ENCODE measurements around the gene EP300. TPM values are rescaled to one million over a fixed set of nuclear protein-coding genes. Genes with fewer than 3 reads are reported as not detected.
"Not testable (repeated sequence)": the region's sequence is repeated elsewhere in the genome, so short reads cannot be mapped to it uniquely, and the experiment has no call there.

EP300 gene
- polyA plus RNA-seq, 6 donors from 2014 or later = 17.0 to 41.3 (median 20.1) TPM

- Mint-ChIP-seq H3K36me3 (peaks cover 7 to 13% of the 10 kb centered on the region in 2 donors), H3K4me3 (no peak overlapping the region), H3K27ac (peak overlapping the region in 2 of 6 donors; percentile 15 to 21), H3K27me3 (no peaks in the 10 kb centered on the region), H3K9me3 (no peaks in the 10 kb centered on the region), H3K4me1 (no peaks in the 10 kb centered on the region)
- DNase-seq (no peak), ATAC-seq (ENCODE audit: low read depth in 2 of 2) (no peak)
Observed at GRCh38 chr22:41140365-41140957, 48.1 kb downstream of the EP300 start.

DNA sequence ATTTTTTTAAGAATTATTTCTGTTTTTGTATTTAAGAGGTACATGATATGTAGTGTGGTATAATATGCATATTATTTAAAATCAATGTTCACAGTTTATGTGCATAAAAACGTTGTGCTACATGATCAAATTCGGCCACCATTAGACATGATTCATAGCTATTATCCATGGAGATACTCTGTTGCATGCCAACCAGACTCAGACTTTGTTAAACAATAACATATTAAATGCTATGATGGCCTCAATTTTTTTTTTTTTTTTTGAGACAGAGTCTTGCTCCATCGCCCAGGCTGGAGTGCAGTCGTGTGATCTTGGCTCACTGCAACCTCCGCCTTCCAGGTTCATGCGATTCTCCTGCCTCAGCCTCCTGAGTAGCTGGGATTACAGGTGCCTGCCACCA lies 53.5 kb downstream of the EP300 start:
- peaks cover 23 to 24% of the 10 kb centered on the region in 2 donors for H3K36me3 Mint-ChIP-seq
- H3K4me3 Mint-ChIP-seq; DNase-seq; H3K4me1 Mint-ChIP-seq; ATAC-seq (ENCODE audit: low read depth in 2 of 2); H3K9me3 Mint-ChIP-seq; H3K27me3 Mint-ChIP-seq: not testable (repeated sequence)
- H3K27ac Mint-ChIP-seq = peak overlapping the region in 1 of 6 donors; percentile 16

- Mint-ChIP-seq H3K9me3 (no peaks in the 10 kb centered on the region), H3K27me3 (no peaks in the 10 kb centered on the region), H3K36me3 (peaks cover 24 to 25% of the 10 kb centered on the region in 2 donors), H3K27ac (peak overlapping the region in 2 of 6 donors; percentile 16 to 66), H3K4me1 (peaks cover 0 to 5% (median 0%) of the 10 kb centered on the region in 3 donors), H3K4me3 (no peak overlapping the region)
- ATAC-seq (ENCODE audit: low read depth in 2 of 2) (no peak), DNase-seq (no peak)
Observed at GRCh38 chr22:41146573-41146972, 54.2 kb downstream of the EP300 start.

GRCh38 chr22:41147722-41148121 lies 55.3 kb downstream of the EP300 start:
- Mint-ChIP-seq H3K27ac (peak overlapping the region in 2 of 6 donors; percentile 14 to 38), H3K4me3 (no peak overlapping the region), H3K9me3 (no peaks in the 10 kb centered on the region), H3K27me3 (no peaks in the 10 kb centered on the region), H3K36me3 (peaks cover 24 to 30% of the 10 kb centered on the region in 2 donors), H3K4me1 (peaks cover 0 to 5% (median 0%) of the 10 kb centered on the region in 3 donors)
- ATAC-seq (ENCODE audit: low read depth in 2 of 2) (no peak), DNase-seq (no peak)

DNA sequence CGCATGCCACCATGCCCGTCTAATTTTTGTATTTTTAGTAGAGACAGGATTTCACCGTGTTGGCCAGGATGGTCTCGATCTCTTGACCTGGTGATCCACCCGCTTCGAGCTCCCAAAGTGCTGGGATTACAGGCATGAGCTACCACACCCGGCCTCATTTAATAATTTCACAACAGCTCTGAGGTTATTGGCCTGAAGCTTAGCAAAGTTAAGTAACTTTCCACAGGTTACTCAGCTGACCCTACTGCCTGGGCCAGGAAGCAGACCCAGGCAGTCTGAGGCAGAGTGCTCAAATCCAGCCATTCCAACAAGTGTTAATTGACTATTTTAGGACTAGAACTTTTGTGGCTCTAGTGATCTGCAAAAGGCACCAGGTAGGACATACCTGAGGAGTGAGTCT lies 60.5 kb downstream of the EP300 start:
- no peak for ATAC-seq (ENCODE audit: low read depth in 2 of 2)
- H3K4me1 Mint-ChIP-seq = peaks cover 0 to 3% (median 0%) of the 10 kb centered on the region in 3 donors
- H3K27ac Mint-ChIP-seq = peak overlapping the region in 1 of 6 donors; percentile 72
- H3K4me3 Mint-ChIP-seq = no peak overlapping the region
- peaks cover 32 to 36% of the 10 kb centered on the region in 2 donors for H3K36me3 Mint-ChIP-seq
- no peaks in the 10 kb centered on the region for H3K9me3 Mint-ChIP-seq
- no peak for DNase-seq
- no peaks in the 10 kb centered on the region for H3K27me3 Mint-ChIP-seq

DNA sequence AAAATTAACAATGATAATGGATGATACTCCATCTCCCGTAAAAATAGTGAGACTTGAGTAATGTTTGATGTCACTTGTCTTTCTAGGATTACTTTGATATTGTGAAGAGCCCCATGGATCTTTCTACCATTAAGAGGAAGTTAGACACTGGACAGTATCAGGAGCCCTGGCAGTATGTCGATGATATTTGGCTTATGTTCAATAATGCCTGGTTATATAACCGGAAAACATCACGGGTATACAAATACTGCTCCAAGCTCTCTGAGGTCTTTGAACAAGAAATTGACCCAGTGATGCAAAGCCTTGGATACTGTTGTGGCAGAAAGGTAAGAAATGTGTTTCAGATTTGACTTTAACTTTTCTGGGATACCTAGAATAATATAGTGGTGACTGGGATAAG lies 64.7 kb downstream of the EP300 start:
- Mint-ChIP-seq H3K36me3 (peaks cover 17 to 23% of the 10 kb centered on the region in 2 donors), H3K27me3 (no peaks in the 10 kb centered on the region), H3K27ac (peak overlapping the region in 2 of 6 donors; percentile 7), H3K4me1 (peaks cover 0 to 3% (median 0%) of the 10 kb centered on the region in 3 donors), H3K4me3 (no peak overlapping the region), H3K9me3 (no peaks in the 10 kb centered on the region)
- ATAC-seq (ENCODE audit: low read depth in 2 of 2) (no peak), DNase-seq (no peak)

GRCh38 chr22:41169157-41169556 lies 76.8 kb downstream of the EP300 start:
- Mint-ChIP-seq H3K4me3 (no peak overlapping the region), H3K4me1 (no peaks in the 10 kb centered on the region), H3K36me3 (peaks cover 9 to 16% of the 10 kb centered on the region in 2 donors), H3K27me3 (no peaks in the 10 kb centered on the region), H3K27ac (peak overlapping the region in 4 of 6 donors; percentile 6 to 36 (median 27)), H3K9me3 (no peaks in the 10 kb centered on the region)
- ATAC-seq (ENCODE audit: low read depth in 2 of 2) (no peak), DNase-seq (no peak)

GRCh38 chr22:41171996-41172395 lies 79.6 kb downstream of the EP300 start:
- Mint-ChIP-seq H3K4me3 (no peak overlapping the region), H3K27me3 (no peaks in the 10 kb centered on the region), H3K4me1 (peaks cover 0 to 13% (median 4%) of the 10 kb centered on the region in 3 donors), H3K27ac (peak overlapping the region in 2 of 6 donors; percentile 21 to 69), H3K9me3 (no peaks in the 10 kb centered on the region), H3K36me3 (peaks cover 16% of the 10 kb centered on the region in 2 donors)
- no peak for ATAC-seq (ENCODE audit: low read depth in 2 of 2)
- DNase-seq = no peak

DNA sequence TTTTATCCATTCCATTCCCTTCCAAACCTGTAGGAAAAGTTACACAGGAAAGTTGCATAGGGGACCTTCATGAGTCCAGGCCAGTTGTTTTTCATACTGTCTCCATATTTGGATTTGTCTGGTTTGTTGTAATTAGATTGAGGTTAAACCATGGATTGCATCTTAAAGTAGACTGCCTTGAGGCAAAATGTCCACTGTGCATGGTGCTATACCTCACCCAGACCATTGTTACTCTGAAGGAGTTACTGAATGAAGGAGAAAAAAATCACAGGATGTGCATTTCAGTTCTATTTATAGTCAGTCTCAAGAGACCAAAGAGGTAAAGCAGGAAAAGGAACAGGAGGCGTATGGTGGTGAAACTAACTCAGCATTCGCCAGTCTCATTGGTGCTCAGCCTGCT lies 83.2 kb downstream of the EP300 start:
- H3K4me3 Mint-ChIP-seq = no peak overlapping the region
- DNase-seq (no peak), ATAC-seq (ENCODE audit: low read depth in 2 of 2) (no peak)
- H3K27ac Mint-ChIP-seq = peak overlapping the region in 3 of 6 donors; percentile 6 to 57 (median 53)
- peaks cover 5 to 26% (median 8%) of the 10 kb centered on the region in 3 donors for H3K4me1 Mint-ChIP-seq
- H3K36me3 Mint-ChIP-seq = peaks cover 6 to 20% of the 10 kb centered on the region in 2 donors
- H3K27me3 Mint-ChIP-seq = no peaks in the 10 kb centered on the region
- H3K9me3 Mint-ChIP-seq = no peaks in the 10 kb centered on the region

DNA sequence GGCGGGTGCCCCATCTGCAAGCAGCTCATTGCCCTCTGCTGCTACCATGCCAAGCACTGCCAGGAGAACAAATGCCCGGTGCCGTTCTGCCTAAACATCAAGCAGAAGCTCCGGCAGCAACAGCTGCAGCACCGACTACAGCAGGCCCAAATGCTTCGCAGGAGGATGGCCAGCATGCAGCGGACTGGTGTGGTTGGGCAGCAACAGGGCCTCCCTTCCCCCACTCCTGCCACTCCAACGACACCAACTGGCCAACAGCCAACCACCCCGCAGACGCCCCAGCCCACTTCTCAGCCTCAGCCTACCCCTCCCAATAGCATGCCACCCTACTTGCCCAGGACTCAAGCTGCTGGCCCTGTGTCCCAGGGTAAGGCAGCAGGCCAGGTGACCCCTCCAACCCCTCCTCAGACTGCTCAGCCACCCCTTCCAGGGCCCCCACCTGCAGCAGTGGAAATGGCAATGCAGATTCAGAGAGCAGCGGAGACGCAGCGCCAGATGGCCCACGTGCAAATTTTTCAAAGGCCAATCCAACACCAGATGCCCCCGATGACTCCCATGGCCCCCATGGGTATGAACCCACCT lies 84.7 kb downstream of the EP300 start:
- DNase-seq = no peak
- no peak for ATAC-seq (ENCODE audit: low read depth in 2 of 2)
- Mint-ChIP-seq H3K4me3 (no peak overlapping the region), H3K36me3 (peaks cover 6 to 20% of the 10 kb centered on the region in 2 donors), H3K27me3 (no peaks in the 10 kb centered on the region), H3K4me1 (peaks cover 5 to 32% (median 11%) of the 10 kb centered on the region in 3 donors), H3K9me3 (no peaks in the 10 kb centered on the region), H3K27ac (peak overlapping the region in 1 of 6 donors; percentile 66)

DNA sequence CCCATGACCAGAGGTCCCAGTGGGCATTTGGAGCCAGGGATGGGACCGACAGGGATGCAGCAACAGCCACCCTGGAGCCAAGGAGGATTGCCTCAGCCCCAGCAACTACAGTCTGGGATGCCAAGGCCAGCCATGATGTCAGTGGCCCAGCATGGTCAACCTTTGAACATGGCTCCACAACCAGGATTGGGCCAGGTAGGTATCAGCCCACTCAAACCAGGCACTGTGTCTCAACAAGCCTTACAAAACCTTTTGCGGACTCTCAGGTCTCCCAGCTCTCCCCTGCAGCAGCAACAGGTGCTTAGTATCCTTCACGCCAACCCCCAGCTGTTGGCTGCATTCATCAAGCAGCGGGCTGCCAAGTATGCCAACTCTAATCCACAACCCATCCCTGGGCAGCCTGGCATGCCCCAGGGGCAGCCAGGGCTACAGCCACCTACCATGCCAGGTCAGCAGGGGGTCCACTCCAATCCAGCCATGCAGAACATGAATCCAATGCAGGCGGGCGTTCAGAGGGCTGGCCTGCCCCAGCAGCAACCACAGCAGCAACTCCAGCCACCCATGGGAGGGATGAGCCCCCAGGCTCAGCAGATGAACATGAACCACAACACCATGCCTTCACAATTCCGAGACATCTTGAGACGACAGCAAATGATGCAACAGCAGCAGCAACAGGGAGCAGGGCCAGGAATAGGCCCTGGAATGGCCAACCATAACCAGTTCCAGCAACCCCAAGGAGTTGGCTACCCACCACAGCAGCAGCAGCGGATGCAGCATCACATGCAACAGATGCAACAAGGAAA lies 85.4 kb downstream of the EP300 start:
- peak overlapping the region in 1 of 8 donors; percentile 59 for H3K4me3 Mint-ChIP-seq
- no peaks in the 10 kb centered on the region for H3K27me3 Mint-ChIP-seq
- no peak for ATAC-seq (ENCODE audit: low read depth in 2 of 2)
- H3K27ac Mint-ChIP-seq = peak overlapping the region in 1 of 6 donors; percentile 23
- H3K36me3 Mint-ChIP-seq = peaks cover 6 to 20% of the 10 kb centered on the region in 2 donors
- no peak for DNase-seq
- H3K9me3 Mint-ChIP-seq = no peaks in the 10 kb centered on the region
- peaks cover 5 to 32% (median 11%) of the 10 kb centered on the region in 3 donors for H3K4me1 Mint-ChIP-seq

DNA sequence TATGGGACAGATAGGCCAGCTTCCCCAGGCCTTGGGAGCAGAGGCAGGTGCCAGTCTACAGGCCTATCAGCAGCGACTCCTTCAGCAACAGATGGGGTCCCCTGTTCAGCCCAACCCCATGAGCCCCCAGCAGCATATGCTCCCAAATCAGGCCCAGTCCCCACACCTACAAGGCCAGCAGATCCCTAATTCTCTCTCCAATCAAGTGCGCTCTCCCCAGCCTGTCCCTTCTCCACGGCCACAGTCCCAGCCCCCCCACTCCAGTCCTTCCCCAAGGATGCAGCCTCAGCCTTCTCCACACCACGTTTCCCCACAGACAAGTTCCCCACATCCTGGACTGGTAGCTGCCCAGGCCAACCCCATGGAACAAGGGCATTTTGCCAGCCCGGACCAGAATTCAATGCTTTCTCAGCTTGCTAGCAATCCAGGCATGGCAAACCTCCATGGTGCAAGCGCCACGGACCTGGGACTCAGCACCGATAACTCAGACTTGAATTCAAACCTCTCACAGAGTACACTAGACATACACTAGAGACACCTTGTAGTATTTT lies 86.1 kb downstream of the EP300 start:
- Mint-ChIP-seq H3K4me1 (peaks cover 5 to 32% (median 11%) of the 10 kb centered on the region in 3 donors), H3K36me3 (peaks cover 6 to 20% of the 10 kb centered on the region in 2 donors), H3K4me3 (no peak overlapping the region), H3K27ac (peak overlapping the region; percentile 29 to 87 (median 52)), H3K9me3 (no peaks in the 10 kb centered on the region), H3K27me3 (no peaks in the 10 kb centered on the region)
- ATAC-seq (ENCODE audit: low read depth in 2 of 2) = no peak
- DNase-seq = no peak

- peaks cover 5 to 26% (median 11%) of the 10 kb centered on the region in 3 donors for H3K4me1 Mint-ChIP-seq
- not testable (repeated sequence) for H3K27me3 Mint-ChIP-seq; DNase-seq; H3K9me3 Mint-ChIP-seq; H3K4me3 Mint-ChIP-seq; ATAC-seq (ENCODE audit: low read depth in 2 of 2)
- peaks cover 6 to 20% of the 10 kb centered on the region in 2 donors for H3K36me3 Mint-ChIP-seq
- peak overlapping the region in 4 of 6 donors; percentile 22 to 63 (median 52) for H3K27ac Mint-ChIP-seq
Observed at GRCh38 chr22:41180362-41180761, 88.0 kb downstream of the EP300 start.

All from naive B cell (primary cell).